ENCODE measurements around the gene AIP.
"Not testable (repeated sequence)": the region's sequence is repeated elsewhere in the genome, so short reads cannot be mapped to it uniquely, and the experiment has no call there.

AIP gene

DNA sequence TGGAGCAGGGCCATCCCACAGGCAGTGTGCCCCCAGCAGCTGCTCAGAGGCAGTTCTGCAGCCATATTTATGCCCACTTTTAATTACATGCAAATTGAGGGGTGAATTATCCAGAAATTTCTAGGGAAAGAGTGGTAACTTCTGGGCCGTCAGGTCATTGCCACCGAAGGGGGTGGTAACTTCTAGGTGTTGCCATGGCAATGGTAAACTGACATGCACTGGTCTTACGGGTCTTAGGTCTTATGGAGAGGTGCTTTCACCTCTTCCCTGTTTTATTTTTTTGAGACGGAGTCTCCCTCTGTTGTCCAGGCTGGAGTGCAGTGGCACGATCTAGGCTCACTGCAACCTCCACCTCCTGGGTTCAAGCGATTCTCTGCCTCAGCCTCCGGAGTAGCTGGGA, 9.9 kb upstream of the AIP start:
- no peaks in the 10 kb centered on the region for H3K9me3 Mint-ChIP-seq
- no peak overlapping the region for H3K27ac Mint-ChIP-seq
- no peak for ATAC-seq
- H3K36me3 Mint-ChIP-seq: no peaks in the 10 kb centered on the region
- no peak overlapping the region for H3K4me3 Mint-ChIP-seq
- H3K27me3 Mint-ChIP-seq: no peaks in the 10 kb centered on the region
- peaks cover 37% of the 10 kb centered on the region for H3K4me1 Mint-ChIP-seq

DNA sequence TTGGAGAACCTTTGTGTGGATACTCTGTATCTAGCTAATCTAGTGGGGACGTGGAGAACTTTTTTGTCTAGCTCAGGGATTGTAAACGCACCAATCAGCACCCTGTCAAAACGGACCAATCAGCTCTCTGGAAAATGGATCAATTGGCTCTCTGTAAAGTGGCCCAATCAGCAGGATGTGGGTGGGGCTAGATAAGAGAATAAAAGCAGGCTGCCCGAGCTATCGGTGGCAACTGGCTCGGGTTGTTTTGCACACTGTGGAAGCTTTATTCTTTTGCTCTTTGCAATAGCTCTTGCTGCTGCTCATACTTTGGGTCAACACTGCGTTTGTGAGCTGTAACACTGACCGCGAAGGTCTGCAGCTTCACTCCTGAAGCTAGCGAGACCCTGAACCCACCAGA, 6.1 kb upstream of the AIP start:
- not testable (repeated sequence) for H3K4me3 Mint-ChIP-seq, H3K27me3 Mint-ChIP-seq, H3K9me3 Mint-ChIP-seq, H3K36me3 Mint-ChIP-seq, H3K4me1 Mint-ChIP-seq, ATAC-seq, H3K27ac Mint-ChIP-seq

DNA sequence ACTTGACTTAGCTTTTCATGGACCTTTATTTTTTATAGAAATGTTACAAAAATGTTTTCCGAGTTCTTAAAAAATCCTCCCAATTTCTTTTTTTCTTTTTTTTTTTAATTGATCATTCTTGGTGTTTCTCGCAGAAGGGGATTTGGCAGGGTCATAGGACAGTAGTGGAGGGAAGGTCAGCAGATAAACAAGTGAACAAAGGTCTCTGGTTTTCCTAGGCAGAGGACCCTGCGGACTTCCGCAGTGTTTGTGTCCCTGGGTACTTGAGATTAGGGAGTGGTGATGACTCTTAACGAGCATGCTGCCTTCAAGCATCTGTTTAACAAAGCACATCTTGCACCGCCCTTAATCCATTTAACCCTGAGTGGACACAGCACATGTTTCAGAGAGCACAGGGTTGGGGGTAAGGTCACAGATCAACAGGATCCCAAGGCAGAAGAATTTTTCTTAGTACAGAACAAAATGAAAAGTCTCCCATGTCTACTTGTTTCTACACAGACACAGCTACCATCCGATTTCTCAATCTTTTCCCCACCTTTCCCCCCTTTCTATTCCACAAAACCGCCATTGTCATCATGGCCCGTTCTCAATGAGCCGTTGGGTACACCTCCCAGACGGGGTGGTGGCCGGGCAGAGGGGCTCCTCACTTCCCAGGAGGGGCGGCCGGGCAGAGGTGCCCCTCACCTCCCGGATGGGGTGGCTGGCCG, 5.3 kb upstream of the AIP start:
- H3K27me3 Mint-ChIP-seq, H3K4me1 Mint-ChIP-seq: not testable (repeated sequence)

DNA sequence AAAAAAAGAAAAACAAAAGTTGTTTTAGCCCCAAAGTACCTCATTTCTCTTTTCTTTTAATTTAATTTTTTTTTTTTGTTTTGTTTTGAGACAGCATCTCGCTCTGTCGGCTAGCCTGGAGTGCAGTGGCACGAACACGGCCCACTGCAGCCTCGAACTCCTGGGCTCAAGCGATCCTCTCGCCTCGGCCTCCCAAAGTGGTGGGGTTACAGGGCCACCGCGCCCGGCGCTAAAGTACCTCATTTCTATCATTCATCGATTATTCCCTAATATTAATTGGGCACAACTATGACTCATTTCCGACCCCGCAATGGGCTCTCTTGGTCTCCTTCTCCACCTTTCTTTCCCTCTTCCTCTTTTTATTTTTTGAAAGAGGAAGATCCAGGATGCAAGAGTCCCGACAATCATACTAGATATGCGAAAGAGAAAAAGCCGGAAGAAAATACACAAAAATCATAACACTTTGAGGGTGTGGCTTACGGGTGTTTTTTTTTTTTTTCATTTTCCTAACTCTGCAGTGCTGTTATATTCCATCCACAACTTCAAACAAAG, 475 bp upstream of the AIP start:
- Mint-ChIP-seq H3K27ac (peak overlapping the region; percentile 93), H3K9me3 (no peaks in the 10 kb centered on the region), H3K27me3 (no peaks in the 10 kb centered on the region), H3K36me3 (peaks cover 18% of the 10 kb centered on the region), H3K4me1 (peaks cover 49% of the 10 kb centered on the region), H3K4me3 (peak overlapping the region; percentile 97)
- ATAC-seq: peak; percentile 3

More for the DNA sequence above, 5.3 kb upstream of the AIP start:
- H3K9me3 Mint-ChIP-seq, H3K36me3 Mint-ChIP-seq, H3K4me3 Mint-ChIP-seq, H3K27ac Mint-ChIP-seq, ATAC-seq: not testable (repeated sequence)

DNA sequence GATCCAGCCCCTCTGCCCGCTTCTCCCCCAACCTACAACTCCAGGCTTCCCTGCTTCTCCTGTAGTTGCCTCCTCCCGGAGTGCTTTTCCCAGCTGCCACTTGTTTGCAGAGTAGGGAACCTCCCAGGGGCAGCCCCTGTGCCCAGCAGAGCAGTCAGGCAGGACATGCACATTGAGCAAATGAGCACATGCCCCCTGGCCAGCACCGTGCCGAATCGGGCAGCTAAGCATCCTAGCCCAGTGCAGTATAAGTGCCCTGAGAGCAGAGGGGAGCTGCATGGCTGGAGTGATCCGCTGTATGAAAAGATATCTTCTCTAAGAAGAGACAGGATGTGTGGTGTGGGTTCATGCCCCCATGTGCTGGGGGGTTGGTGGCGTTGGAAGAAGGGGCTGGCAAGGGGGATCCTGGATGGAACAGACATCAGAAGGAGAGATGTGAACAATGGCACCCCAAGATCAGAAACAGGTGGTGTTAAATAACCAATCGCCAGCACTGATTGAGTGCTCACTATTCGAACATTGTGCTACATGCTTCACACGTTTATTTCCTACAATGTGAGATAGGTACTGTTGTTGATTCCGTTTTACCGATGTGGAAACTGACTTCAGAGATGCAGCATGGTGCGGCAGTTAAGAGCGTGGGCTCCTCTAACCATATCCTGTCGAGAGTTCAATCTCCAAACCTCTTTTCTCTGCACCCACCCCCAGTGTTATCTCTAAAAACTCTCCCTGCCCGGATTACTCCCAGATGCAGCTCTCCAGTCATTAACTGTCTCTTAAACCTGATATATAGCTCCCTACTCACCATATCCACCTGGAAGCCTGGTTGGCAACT, 1.2 kb downstream of the AIP start:
- Mint-ChIP-seq H3K4me3 (peak overlapping the region; percentile 97), H3K27me3 (no peaks in the 10 kb centered on the region), H3K27ac (peak overlapping the region; percentile 93), H3K9me3 (no peaks in the 10 kb centered on the region), H3K36me3 (peaks cover 27% of the 10 kb centered on the region), H3K4me1 (peaks cover 65% of the 10 kb centered on the region)
- peak; percentile 14 for ATAC-seq

DNA sequence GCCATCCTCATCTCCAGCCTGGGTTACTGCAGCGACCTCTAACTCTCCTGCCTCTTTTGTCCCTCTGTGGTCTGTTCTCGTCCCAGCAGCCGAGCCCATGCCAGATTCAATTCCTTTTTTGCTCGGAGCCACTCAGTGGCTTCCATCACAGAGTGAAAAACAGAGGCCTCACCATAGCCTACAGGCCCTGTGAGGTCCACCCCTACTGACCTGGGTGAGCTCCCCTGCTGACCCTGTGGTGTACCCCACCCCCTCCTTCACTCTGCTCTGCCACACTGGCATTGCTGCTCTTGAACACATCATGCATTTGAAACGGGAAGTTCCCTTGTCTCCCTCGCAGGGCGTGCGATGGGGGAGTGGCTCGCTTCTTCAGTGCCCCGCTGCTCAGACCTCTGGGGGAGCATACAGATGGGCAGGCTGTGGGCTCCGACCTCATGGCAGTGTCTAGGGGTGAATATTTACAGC, 2.1 kb downstream of the AIP start:
- ATAC-seq: peak; percentile 42
- H3K4me3 Mint-ChIP-seq: peak overlapping the region; percentile 97
- H3K27me3 Mint-ChIP-seq: no peaks in the 10 kb centered on the region
- peak overlapping the region; percentile 93 for H3K27ac Mint-ChIP-seq
- H3K9me3 Mint-ChIP-seq: no peaks in the 10 kb centered on the region
- H3K4me1 Mint-ChIP-seq: peaks cover 71% of the 10 kb centered on the region
- peaks cover 33% of the 10 kb centered on the region for H3K36me3 Mint-ChIP-seq

DNA sequence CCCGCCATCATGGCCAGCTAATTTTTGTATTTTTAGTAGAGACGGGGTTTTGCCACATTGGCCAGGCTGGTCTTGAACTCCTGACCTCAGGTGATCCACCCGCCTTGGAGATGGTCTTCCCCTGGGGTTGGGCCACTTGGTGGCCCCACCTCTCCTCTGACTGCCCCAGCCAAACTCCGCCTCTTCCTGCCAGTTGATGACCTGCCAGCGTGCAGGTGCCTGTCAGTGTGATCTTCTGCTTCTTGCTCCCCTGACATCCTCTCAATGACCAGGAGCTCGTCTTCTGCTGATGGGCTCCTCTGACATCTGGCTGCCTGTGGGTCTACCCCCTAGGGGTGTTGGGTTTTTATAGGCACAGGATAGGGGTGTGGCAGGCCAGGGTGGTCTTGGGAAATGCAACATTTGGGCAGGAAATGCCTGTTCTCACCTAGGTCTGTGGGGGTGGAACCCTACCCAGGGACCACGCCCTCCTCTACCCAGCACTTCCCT, 3.1 kb downstream of the AIP start:
- peak; percentile 11 for ATAC-seq
- Mint-ChIP-seq H3K36me3 (peaks cover 43% of the 10 kb centered on the region), H3K4me3 (peak overlapping the region; percentile 65), H3K4me1 (peaks cover 81% of the 10 kb centered on the region), H3K27ac (peak overlapping the region; percentile 93)
- H3K27me3 Mint-ChIP-seq, H3K9me3 Mint-ChIP-seq: not testable (repeated sequence)

DNA sequence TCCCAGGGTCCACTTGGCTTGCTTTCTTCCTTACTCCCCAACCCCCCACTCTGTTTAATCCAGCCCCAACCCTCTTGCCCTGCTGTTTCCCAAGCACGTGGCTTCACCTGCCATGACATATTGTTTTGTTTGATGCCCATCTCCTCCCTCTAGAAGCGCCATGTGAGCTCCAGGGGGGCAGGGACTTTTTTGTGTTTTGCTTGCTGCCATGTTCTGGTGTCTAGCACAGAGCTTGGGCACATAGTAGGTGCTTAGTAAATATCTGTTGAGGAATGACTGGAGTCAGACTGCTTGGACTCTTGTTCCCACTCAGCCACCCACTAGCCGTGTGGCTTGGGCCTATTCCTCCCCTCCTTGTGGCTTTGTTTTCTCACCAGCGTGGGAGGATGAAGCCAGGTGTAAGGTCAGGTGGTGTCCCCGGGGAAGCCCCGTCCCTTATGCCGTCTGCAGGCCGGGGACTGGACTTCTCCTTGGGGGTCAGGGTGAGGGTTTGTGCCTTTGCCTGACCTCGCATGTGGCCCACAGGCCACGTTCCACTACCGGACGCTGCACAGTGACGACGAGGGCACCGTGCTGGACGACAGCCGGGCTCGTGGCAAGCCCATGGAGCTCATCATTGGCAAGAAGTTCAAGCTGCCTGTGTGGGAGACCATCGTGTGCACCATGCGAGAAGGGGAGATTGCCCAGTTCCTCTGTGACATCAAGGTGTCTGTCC, 3.8 kb downstream of the AIP start:
- Mint-ChIP-seq H3K27me3 (no peaks in the 10 kb centered on the region), H3K4me1 (peaks cover 84% of the 10 kb centered on the region), H3K9me3 (no peaks in the 10 kb centered on the region), H3K36me3 (peaks cover 46% of the 10 kb centered on the region), H3K27ac (peak overlapping the region; percentile 93), H3K4me3 (peak overlapping the region; percentile 65)
- ATAC-seq: peak; percentile 57

DNA sequence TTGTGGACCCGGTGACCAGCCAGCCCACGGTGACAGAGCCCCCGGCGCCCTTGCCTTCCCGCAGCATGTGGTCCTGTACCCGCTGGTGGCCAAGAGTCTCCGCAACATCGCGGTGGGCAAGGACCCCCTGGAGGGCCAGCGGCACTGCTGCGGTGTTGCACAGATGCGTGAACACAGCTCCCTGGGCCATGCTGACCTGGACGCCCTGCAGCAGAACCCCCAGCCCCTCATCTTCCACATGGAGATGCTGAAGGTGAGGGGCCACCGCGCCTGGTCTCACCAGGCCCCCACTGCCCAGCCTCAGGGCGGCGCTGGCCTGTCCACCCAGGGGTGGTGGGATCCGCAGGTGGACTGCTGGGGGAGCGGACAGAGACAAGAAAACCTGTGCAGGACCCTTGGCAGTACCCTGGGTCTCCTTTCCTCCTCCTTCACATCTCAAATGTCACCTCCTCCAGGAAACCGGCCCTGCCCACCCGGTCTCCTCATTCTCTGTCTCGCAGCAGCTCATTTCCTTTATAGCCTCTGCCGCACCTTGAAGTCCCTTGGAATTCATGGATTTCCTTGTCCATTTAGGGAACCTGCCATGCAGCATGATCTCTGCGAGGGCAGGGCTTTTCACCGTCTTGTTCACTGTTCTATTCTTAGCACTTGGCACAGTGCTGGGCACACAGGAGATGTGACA, 6.5 kb downstream of the AIP start:
- Mint-ChIP-seq H3K27ac (peak overlapping the region; percentile 93), H3K27me3 (no peaks in the 10 kb centered on the region), H3K36me3 (peaks cover 63% of the 10 kb centered on the region), H3K9me3 (no peaks in the 10 kb centered on the region), H3K4me3 (no peak overlapping the region), H3K4me1 (peaks cover 69% of the 10 kb centered on the region)
- no peak for ATAC-seq

DNA sequence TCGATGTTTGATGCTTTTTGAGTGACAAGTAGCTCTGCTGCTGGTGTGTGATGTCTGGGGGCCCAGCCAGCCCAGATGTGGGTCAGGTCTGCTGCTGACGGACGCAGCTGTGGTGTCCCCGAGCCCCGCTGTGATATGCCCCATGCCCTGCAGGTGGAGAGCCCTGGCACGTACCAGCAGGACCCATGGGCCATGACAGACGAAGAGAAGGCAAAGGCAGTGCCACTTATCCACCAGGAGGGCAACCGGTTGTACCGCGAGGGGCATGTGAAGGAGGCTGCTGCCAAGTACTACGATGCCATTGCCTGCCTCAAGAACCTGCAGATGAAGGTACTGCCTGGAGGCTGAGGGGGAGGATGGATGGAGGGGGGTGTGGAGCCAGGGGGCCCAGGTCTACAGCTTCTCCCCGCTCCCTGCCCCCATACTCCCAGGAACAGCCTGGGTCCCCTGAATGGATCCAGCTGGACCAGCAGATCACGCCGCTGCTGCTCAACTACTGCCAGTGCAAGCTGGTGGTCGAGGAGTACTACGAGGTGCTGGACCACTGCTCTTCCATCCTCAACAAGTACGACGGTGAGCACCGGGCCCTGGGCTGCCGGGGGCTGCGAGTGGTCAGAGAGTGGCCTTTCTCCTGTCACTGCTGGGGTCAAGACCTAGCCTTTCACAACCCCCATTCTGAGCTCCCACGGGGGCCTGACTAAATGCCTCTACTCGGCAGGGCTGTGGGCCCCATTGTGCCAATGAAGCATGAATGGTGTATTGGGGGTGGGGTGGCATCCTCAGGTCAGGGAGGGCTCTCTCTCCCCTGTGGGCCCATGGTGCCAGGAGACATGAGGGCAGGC, 7.3 kb downstream of the AIP start:
- Mint-ChIP-seq H3K4me1 (peaks cover 61% of the 10 kb centered on the region), H3K9me3 (no peaks in the 10 kb centered on the region), H3K4me3 (no peak overlapping the region), H3K36me3 (peaks cover 59% of the 10 kb centered on the region), H3K27ac (peak overlapping the region; percentile 93), H3K27me3 (no peaks in the 10 kb centered on the region)
- no peak for ATAC-seq

DNA sequence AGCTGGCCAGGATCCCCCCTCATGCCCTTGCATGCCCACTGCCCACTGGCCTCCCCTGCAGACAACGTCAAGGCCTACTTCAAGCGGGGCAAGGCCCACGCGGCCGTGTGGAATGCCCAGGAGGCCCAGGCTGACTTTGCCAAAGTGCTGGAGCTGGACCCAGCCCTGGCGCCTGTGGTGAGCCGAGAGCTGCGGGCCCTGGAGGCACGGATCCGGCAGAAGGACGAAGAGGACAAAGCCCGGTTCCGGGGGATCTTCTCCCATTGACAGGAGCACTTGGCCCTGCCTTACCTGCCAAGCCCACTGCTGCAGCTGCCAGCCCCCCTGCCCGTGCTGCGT, 7.9 kb downstream of the AIP start:
- H3K27me3 Mint-ChIP-seq: no peaks in the 10 kb centered on the region
- peak overlapping the region; percentile 93 for H3K27ac Mint-ChIP-seq
- peaks cover 62% of the 10 kb centered on the region for H3K36me3 Mint-ChIP-seq
- no peak for ATAC-seq
- no peak overlapping the region for H3K4me3 Mint-ChIP-seq
- peaks cover 57% of the 10 kb centered on the region for H3K4me1 Mint-ChIP-seq
- H3K9me3 Mint-ChIP-seq: no peaks in the 10 kb centered on the region

DNA sequence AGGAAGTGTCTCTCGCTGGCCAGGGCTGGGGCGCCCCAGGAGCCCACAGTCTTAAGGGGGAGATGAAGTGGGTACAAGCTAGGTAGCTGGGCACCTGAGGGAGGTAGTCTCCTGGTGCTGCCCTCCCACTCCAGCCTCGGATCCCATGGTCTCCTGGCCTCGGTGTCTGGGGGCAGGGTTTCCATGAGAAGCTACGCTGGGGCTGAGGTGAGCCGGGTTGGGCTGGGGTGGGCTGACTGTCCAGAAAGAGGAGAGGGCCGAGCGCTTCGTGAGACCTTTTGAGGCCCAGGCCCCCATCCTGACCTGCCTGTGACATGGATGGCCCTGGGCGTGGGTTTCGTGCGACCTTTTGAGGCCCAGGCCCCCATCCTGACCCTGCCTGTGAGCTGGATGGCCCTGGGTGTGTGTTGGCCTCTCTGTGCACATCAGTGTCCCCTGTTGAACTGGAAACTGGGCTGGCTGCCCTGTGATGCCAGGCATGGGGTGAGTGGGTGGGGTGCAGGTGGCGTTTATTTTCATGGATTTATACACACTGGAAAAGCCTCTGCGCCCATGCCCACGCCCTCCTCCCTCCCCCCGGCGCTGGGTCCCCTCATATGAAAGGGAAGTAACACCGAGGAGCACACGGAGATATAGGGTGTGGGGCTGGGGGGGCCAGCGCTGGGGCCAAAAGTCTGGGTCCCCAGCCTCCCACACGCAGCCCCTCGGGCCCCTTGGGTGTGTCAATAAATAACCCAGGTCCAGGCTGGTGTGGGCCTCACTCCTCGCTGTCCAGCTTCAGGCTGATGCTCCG, 8.6 kb downstream of the AIP start:
- no peaks in the 10 kb centered on the region for H3K9me3 Mint-ChIP-seq
- H3K27ac Mint-ChIP-seq: peak overlapping the region; percentile 93
- no peak overlapping the region for H3K4me3 Mint-ChIP-seq
- peaks cover 49% of the 10 kb centered on the region for H3K4me1 Mint-ChIP-seq
- H3K27me3 Mint-ChIP-seq: no peaks in the 10 kb centered on the region
- ATAC-seq: no peak
- peaks cover 63% of the 10 kb centered on the region for H3K36me3 Mint-ChIP-seq

DNA sequence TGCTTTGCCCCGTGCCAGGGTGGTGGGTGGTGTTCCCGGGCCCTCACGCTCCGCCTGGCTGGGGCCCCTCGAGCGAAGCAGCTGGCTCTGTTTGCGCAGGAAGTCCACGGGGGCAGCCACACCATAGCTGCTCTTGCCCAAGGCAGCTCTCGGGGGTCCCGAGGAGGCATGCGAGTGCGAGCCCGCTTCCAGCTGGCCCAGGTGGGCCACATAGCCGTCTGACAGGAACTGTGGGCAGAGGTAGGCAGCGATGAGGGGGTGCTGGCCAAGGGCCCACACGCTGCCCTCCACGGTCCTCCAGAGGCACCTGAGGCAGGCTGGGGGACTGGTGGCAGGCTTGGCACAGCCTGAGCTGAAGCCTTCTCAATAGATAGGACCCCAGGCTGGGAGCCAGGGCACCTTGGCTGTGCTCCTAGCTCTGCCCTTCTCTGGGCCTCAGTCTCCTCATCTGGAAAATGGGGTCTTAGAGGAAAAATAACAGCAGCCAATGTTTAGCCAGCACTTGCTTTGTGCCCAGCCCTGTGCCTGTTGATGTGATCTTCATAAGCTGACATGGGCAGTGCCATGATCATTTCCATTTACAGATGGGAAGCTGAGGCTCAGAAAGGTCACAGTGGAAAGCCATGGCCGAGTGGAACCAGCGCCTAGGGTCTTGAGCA, 9.4 kb downstream of the AIP start:
- Mint-ChIP-seq H3K27ac (no peak overlapping the region), H3K9me3 (no peaks in the 10 kb centered on the region), H3K4me3 (no peak overlapping the region), H3K27me3 (no peaks in the 10 kb centered on the region), H3K4me1 (peaks cover 46% of the 10 kb centered on the region), H3K36me3 (peaks cover 64% of the 10 kb centered on the region)
- no peak for ATAC-seq
